ENCODE measurements around the gene BRIP1.

DNA sequence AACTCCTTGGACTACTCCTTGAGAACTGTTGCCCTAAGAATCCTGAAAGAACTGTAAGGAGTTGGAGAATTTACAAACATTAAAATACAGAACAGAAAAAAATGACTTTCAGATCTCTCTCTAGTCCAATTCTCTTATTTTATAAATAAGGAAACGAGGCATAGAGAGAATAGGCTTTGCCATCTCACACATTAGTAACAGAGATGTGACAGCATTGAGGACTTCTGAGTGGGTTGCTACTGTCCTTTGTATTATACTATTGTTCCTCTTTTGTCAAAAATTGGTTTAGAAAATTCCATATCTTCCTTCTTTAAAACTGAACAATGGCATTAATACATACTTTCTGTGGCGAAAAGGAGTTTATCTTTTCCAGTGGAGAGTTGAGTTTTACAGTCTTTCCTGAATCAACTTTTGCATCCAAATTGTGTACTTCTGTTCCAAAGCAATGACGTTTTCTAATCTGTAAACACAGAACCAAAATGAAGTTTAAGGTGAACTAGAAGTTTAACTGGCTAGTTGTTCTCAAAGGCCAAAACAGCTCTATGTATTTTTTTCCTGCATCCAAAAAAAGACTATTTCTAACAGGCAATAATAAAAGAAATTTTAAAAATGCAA lies 16.5 kb downstream of the BRIP1 start:
- no peak for TF ChIP-seq MYC (IDR thresholded peaks at IDR 0.05; ENCODE audit: low read depth, low read length)
- TF ChIP-seq, protein P1, sequence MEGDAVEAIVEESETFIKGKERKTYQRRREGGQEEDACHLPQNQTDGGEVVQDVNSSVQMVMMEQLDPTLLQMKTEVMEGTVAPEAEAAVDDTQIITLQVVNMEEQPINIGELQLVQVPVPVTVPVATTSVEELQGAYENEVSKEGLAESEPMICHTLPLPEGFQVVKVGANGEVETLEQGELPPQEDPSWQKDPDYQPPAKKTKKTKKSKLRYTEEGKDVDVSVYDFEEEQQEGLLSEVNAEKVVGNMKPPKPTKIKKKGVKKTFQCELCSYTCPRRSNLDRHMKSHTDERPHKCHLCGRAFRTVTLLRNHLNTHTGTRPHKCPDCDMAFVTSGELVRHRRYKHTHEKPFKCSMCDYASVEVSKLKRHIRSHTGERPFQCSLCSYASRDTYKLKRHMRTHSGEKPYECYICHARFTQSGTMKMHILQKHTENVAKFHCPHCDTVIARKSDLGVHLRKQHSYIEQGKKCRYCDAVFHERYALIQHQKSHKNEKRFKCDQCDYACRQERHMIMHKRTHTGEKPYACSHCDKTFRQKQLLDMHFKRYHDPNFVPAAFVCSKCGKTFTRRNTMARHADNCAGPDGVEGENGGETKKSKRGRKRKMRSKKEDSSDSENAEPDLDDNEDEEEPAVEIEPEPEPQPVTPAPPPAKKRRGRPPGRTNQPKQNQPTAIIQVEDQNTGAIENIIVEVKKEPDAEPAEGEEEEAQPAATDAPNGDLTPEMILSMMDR (IDR thresholded peaks at IDR 0.05; ENCODE audit: extremely low read depth in 1 of 2, insufficient read depth in 1 of 2, low read depth in 1 of 2, low read length in 2 of 2), result no peak
- no peak for TF ChIP-seq POLR2A (IDR thresholded peaks at IDR 0.05; ENCODE audit: low read depth, low read length)
- TF ChIP-seq POLR2AphosphoS5 (IDR thresholded peaks at IDR 0.05; ENCODE audit: insufficient read depth, low read depth, low read length), result no peak
- TF ChIP-seq JUN (IDR thresholded peaks at IDR 0.05; ENCODE audit: borderline replicate concordance, insufficient read depth, insufficient read length, low read depth), result no peak
- TF ChIP-seq FOS (IDR thresholded peaks at IDR 0.05; ENCODE audit: borderline replicate concordance, insufficient read depth, low read length), result no peak
